Measurements from ENCODE around the gene EFCAB13. TPM values are rescaled to one million over a fixed set of nuclear protein-coding genes. Genes with fewer than 3 reads are reported as not detected.

EFCAB13 gene
- total RNA-seq, 1 experiment from 2014 or later: not detected

DNA sequence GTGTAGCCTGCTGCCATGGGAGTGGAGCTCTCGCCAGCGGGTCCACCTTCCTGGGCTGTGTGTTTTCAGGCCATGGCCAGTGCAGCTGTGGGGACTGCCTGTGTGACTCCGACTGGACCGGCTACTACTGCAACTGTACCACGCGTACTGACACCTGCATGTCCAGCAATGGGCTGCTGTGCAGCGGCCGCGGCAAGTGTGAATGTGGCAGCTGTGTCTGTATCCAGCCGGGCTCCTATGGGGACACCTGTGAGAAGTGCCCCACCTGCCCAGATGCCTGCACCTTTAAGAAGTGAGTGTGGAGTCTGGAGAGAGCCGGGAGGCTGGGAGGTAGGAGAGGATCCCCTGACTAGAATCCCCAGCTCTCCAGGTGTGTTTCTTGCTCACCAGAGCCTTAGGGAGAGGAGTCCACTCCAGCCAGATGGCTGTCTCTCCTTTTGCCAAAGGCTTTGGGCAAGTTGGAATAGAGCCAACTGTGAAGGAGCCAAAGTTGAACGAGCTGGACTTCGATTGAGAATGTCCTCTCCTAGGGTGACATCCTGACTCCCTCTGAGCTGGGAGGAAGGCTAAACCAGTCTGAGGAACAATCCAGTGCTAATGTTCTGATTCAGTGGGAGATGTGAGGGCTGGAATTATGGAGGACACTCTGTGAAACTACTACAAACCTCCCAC is 24.4 kb upstream of the EFCAB13 start:
- DNase-seq (ENCODE audit: low spot score): no peak
- CTCF ChIA-PET: no interaction called here
- POLR2A ChIA-PET (ENCODE audit: low non-redundant PET): no interaction called here
- no peaks in the 10 kb centered on the region for H3K4me1 ChIP-seq (ENCODE audit: insufficient read depth, low read length, poor library complexity, severe bottlenecking)
- BruUV-seq (replicated peaks): no TSS peak
- H3K27me3 ChIP-seq (replicated peaks; ENCODE audit: insufficient read depth, low read depth, low read length, poor library complexity): no peaks in the 10 kb centered on the region
- H3K4me3 ChIP-seq (ENCODE audit: low read depth, low read length, poor library complexity, severe bottlenecking): no peak overlapping the region
- H3K27ac ChIP-seq (ENCODE audit: low read depth, low read length, poor library complexity, severe bottlenecking): no peak overlapping the region
- intact Hi-C loops (cut with micrococcal nuclease; ENCODE audit: unreplicated experiment): no loop called here
- H3K9me3 ChIP-seq (ENCODE audit: low read depth, low read length, poor library complexity, severe bottlenecking): no peaks in the 10 kb centered on the region
- no peaks in the 10 kb centered on the region for H3K36me3 ChIP-seq (ENCODE audit: insufficient read depth, low read length, poor library complexity, severe bottlenecking)
- TF ChIP-seq EZH2 (IDR thresholded peaks at IDR 0.05; ENCODE audit: borderline replicate concordance, low read depth, low read length, poor library complexity, severe bottlenecking): no peak
- TF ChIP-seq, protein P1, sequence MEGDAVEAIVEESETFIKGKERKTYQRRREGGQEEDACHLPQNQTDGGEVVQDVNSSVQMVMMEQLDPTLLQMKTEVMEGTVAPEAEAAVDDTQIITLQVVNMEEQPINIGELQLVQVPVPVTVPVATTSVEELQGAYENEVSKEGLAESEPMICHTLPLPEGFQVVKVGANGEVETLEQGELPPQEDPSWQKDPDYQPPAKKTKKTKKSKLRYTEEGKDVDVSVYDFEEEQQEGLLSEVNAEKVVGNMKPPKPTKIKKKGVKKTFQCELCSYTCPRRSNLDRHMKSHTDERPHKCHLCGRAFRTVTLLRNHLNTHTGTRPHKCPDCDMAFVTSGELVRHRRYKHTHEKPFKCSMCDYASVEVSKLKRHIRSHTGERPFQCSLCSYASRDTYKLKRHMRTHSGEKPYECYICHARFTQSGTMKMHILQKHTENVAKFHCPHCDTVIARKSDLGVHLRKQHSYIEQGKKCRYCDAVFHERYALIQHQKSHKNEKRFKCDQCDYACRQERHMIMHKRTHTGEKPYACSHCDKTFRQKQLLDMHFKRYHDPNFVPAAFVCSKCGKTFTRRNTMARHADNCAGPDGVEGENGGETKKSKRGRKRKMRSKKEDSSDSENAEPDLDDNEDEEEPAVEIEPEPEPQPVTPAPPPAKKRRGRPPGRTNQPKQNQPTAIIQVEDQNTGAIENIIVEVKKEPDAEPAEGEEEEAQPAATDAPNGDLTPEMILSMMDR (conservative IDR thresholded peaks at IDR 0.05; ENCODE audit: low read depth, low read length): no peak

DNA sequence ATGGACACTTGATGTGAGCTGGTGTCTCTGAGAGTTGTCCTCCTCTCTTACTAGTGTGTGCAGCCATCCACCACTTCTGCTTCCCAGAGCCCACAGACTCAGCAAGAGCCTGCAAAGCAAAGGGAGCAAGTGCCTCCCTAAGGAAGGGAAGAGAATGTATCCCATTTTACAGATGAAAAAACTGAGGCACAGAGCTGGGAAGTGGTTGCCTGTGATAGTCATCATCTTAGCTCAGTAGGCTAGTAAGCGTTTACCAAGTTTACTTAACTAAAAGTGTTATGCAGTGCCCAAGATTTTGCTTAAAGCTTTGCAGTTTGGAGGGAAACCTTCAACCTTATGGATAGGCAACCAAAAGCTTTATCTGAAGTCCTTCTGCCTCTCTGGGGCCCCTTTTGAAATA is 23.0 kb upstream of the EFCAB13 start:
- POLR2A ChIA-PET (ENCODE audit: low non-redundant PET): no interaction called here
- H3K27me3 ChIP-seq (replicated peaks; ENCODE audit: insufficient read depth, low read depth, low read length, poor library complexity): no peaks in the 10 kb centered on the region
- TF ChIP-seq, protein P1 (conservative IDR thresholded peaks at IDR 0.05; ENCODE audit: low read depth, low read length): no peak
- no peak for TF ChIP-seq EZH2 (IDR thresholded peaks at IDR 0.05; ENCODE audit: borderline replicate concordance, low read depth, low read length, poor library complexity, severe bottlenecking)
- no peak overlapping the region for H3K4me3 ChIP-seq (ENCODE audit: low read depth, low read length, poor library complexity, severe bottlenecking)
- intact Hi-C loops (cut with micrococcal nuclease; ENCODE audit: unreplicated experiment): no loop called here
- no peak overlapping the region for H3K27ac ChIP-seq (ENCODE audit: low read depth, low read length, poor library complexity, severe bottlenecking)
- CTCF ChIA-PET: no interaction called here
- no peaks in the 10 kb centered on the region for H3K4me1 ChIP-seq (ENCODE audit: insufficient read depth, low read length, poor library complexity, severe bottlenecking)
- no TSS peak for BruUV-seq (replicated peaks)
- no peak for DNase-seq (ENCODE audit: low spot score)
- H3K9me3 ChIP-seq (ENCODE audit: low read depth, low read length, poor library complexity, severe bottlenecking): no peaks in the 10 kb centered on the region
- no peaks in the 10 kb centered on the region for H3K36me3 ChIP-seq (ENCODE audit: insufficient read depth, low read length, poor library complexity, severe bottlenecking)

DNA sequence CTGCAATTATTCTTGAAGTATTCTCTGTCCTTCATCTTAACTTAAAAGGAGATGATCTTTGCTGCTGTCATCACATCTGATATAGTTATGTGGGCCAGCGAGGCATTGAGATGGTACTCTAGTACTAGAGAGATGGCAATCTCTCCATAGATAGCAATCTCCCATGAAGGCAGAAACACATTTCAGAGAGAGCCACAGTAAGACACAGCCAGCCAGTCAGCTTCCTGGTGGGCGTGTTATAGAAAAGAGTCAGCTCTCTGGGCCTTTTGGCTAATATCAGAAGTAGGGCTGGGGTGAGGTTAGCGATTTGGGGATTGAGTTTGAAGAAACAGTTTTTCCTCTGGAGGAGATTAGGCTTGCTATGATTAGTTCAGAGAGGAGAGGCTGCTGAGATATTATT is 22.6 kb upstream of the EFCAB13 start:
- H3K9me3 ChIP-seq (ENCODE audit: low read depth, low read length, poor library complexity, severe bottlenecking): no peaks in the 10 kb centered on the region
- CTCF ChIA-PET: no interaction called here
- no peaks in the 10 kb centered on the region for H3K36me3 ChIP-seq (ENCODE audit: insufficient read depth, low read length, poor library complexity, severe bottlenecking)
- intact Hi-C loops (cut with micrococcal nuclease; ENCODE audit: unreplicated experiment): no loop called here
- POLR2A ChIA-PET (ENCODE audit: low non-redundant PET): no interaction called here
- H3K27me3 ChIP-seq (replicated peaks; ENCODE audit: insufficient read depth, low read depth, low read length, poor library complexity): no peaks in the 10 kb centered on the region
- no peak for DNase-seq (ENCODE audit: low spot score)
- H3K4me3 ChIP-seq (ENCODE audit: low read depth, low read length, poor library complexity, severe bottlenecking): no peak overlapping the region
- no TSS peak for BruUV-seq (replicated peaks)
- no peaks in the 10 kb centered on the region for H3K4me1 ChIP-seq (ENCODE audit: insufficient read depth, low read length, poor library complexity, severe bottlenecking)
- no peak overlapping the region for H3K27ac ChIP-seq (ENCODE audit: low read depth, low read length, poor library complexity, severe bottlenecking)
- no peak for TF ChIP-seq EZH2 (IDR thresholded peaks at IDR 0.05; ENCODE audit: borderline replicate concordance, low read depth, low read length, poor library complexity, severe bottlenecking)
- TF ChIP-seq, protein P1 (conservative IDR thresholded peaks at IDR 0.05; ENCODE audit: low read depth, low read length): no peak
